Gastroesophageal sphincter (tissue), 3 donors: ENCODE measurements around the gene NUP188.

Source experiments
- CTCF ChIP-seq, 4 experiments: fragments of 200-600 bp in 2 of 4; fragments of 450-650 bp in 2 of 4; sonication (generic) in 1 of 4; IDR thresholded peaks; one replicate each; pipeline ENCODE4 v1.5.1; 2017 to 2019; ENCODE audit warnings: antibody characterized with exemption in 4 of 4, mild to moderate bottlenecking in 2 of 4, moderate library complexity in 2 of 4
- POLR2A ChIP-seq, 2 donors: fragments of 450-650 bp; IDR thresholded peaks; one replicate each; pipeline ENCODE4 v1.6.1; 2017; ENCODE audit warnings: antibody characterized with exemption in 2 of 2, mild to moderate bottlenecking in 2 of 2, moderate library complexity in 1 of 2

DNA sequence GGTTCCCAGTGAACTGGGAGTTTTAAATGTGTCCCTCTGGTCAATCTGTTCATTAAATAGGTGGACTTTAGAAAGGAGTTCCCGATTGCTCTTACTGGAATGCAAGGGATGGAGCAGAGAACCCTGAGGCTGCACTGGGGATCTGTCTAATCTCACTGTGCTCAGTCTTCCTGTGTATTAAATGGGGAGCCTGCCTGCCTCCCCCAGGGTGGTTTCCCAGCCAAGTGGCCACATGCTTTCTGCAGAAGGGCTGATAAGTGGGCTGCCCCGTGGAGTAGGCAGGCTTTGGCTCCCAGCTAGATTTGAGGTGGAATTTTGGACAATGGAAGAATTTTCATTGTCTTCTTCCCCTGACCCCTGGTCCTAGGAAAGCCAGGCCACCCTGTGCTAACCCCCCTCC lies 40.8 kb upstream of the NUP188 start:
- no peak for TF ChIP-seq POLR2A (IDR thresholded peaks at IDR 0.05)
- no peak for TF ChIP-seq CTCF (IDR thresholded peaks at IDR 0.05)
